HepG2 (cell line): Measurements from ENCODE around the gene LTB4R2. TPM values are rescaled to one million over a fixed set of nuclear protein-coding genes. Genes with fewer than 3 reads are reported as not detected.

Source experiments
- ADNP ChIP-seq: sonication (generic); formaldehyde crosslinking; IDR thresholded peaks from 2 replicates; pipeline ENCODE4 v1.4.0; 2020; ENCODE audit warnings: missing genetic modification reagents
- ARNTL ChIP-seq: sonication (generic); formaldehyde crosslinking; IDR thresholded peaks from 2 replicates; pipeline ENCODE4 v1.4.0; 2020; ENCODE audit warnings: mild to moderate bottlenecking, missing genetic modification reagents
- ATAD3A ChIP-seq: sonication (generic); formaldehyde crosslinking; IDR thresholded peaks from 2 replicates; pipeline ENCODE4 v1.4.0; 2020; ENCODE audit warnings: missing genetic modification reagents
- DR1 ChIP-seq: sonication (generic); formaldehyde crosslinking; IDR thresholded peaks from 2 replicates; pipeline ENCODE4 v1.8.0; 2021; ENCODE audit warnings: mild to moderate bottlenecking, missing genetic modification reagents, inconsistent platforms
- EED ChIP-seq: sonication (generic); formaldehyde crosslinking; IDR thresholded peaks from 2 replicates; pipeline ENCODE4 v1.5.0; 2020; ENCODE audit warnings: mild to moderate bottlenecking, missing genetic modification reagents
- HDAC2 ChIP-seq: sonication (generic); formaldehyde crosslinking; IDR thresholded peaks from 2 replicates; pipeline ENCODE4 v1.4.0; 2020; ENCODE audit warnings: missing genetic modification reagents
- IKZF4 ChIP-seq: sonication (generic); formaldehyde crosslinking; IDR thresholded peaks from 2 replicates; pipeline ENCODE4 v1.5.1; 2020; ENCODE audit warnings: borderline replicate concordance, mild to moderate bottlenecking, low read depth, missing genetic modification reagents; ENCODE audit errors: not compliant biosample characterization
- JDP2 ChIP-seq: sonication (generic); formaldehyde crosslinking; IDR thresholded peaks from 2 replicates; pipeline ENCODE4 v1.8.1; 2022; ENCODE audit warnings: missing genetic modification reagents, borderline replicate concordance
- KAT7 ChIP-seq: IDR thresholded peaks from 2 replicates; pipeline ENCODE4 v1.6.1; 2018; ENCODE audit warnings: borderline replicate concordance, missing compliant biosample characterization
- MAF1 ChIP-seq: sonication (generic); formaldehyde crosslinking; IDR thresholded peaks from 2 replicates; pipeline ENCODE4 v1.5.0; 2020; ENCODE audit warnings: missing genetic modification reagents, borderline replicate concordance
- MED13 ChIP-seq: sonication (generic); formaldehyde crosslinking; IDR thresholded peaks from 2 replicates; pipeline ENCODE4 v1.5.0; 2020; ENCODE audit warnings: missing genetic modification reagents
- RARG ChIP-seq: sonication (generic); formaldehyde crosslinking; IDR thresholded peaks from 2 replicates; pipeline ENCODE4 v1.4.0; 2020; ENCODE audit warnings: low read depth, mild to moderate bottlenecking, missing genetic modification reagents
- SMAD9 ChIP-seq: sonication (generic); formaldehyde crosslinking; IDR thresholded peaks from 2 replicates; pipeline ENCODE4 v1.5.1; 2020; ENCODE audit warnings: mild to moderate bottlenecking, missing genetic modification reagents
- ZFP37 ChIP-seq: sonication (generic); formaldehyde crosslinking; IDR thresholded peaks from 2 replicates; pipeline ENCODE4 v1.4.0; 2020; ENCODE audit warnings: missing genetic modification reagents, borderline replicate concordance
- ZNF232 ChIP-seq: sonication (generic); formaldehyde crosslinking; IDR thresholded peaks from 2 replicates; pipeline ENCODE4 v1.4.0; 2020; ENCODE audit warnings: missing genetic modification reagents, borderline replicate concordance
- ZNF292 ChIP-seq: sonication (generic); formaldehyde crosslinking; IDR thresholded peaks from 2 replicates; pipeline ENCODE4 v1.8.1; 2022; ENCODE audit warnings: mild to moderate bottlenecking, low read depth, missing genetic modification reagents, borderline replicate concordance
- ZNF296 ChIP-seq: sonication (generic); formaldehyde crosslinking; conservative IDR thresholded peaks from 2 replicates; pipeline ENCODE4 v1.5.0; 2020; ENCODE audit warnings: mild to moderate bottlenecking, missing genetic modification reagents
- ZNF550 ChIP-seq: sonication (generic); formaldehyde crosslinking; IDR thresholded peaks from 2 replicates; pipeline ENCODE4 v1.4.0; 2020; ENCODE audit warnings: mild to moderate bottlenecking, missing genetic modification reagents, borderline replicate concordance
- ZNF746 ChIP-seq: sonication (generic); formaldehyde crosslinking; IDR thresholded peaks from 2 replicates; pipeline ENCODE4 v1.8.0; 2022; ENCODE audit warnings: mild to moderate bottlenecking, missing genetic modification reagents
- ZSCAN31 ChIP-seq: sonication (generic); formaldehyde crosslinking; IDR thresholded peaks from 2 replicates; pipeline ENCODE4 v1.5.0; 2020; ENCODE audit warnings: low read depth, mild to moderate bottlenecking, missing genetic modification reagents
- polyA plus RNA-seq, 8 experiments: library from polyadenylated mRNA; depleted of rRNA in 3 of 8; stranded (reverse) in 7 of 8; unstranded in 1 of 8; fragments of >200 nt; fragmentation: Illumina TruSeq in 4 of 8; extraction: Trizol in 4 of 8; gene quantifications; 2 replicates each; pipeline versions ENCODE4 v1.2.1 to v1.2.3, GENCODE V29; 2011 to 2016; ENCODE audit warnings: low read depth in 4 of 8, missing spikeins in 1 of 8, mixed read lengths in 1 of 8; ENCODE audit not compliant: insufficient read depth in 1 of 8
- total RNA-seq, 5 experiments: library from RNA; depleted of rRNA; stranded (reverse); fragments of >200 nt; fragmentation: Illumina TruSeq; extraction: Trizol; gene quantifications; 2 replicates each; pipeline ENCODE4 v1.2.3, GENCODE V29; 2016; ENCODE audit warnings: low read depth in 1 of 5
- TF ChIP-seq, protein P1 (sequence below): sonication (generic); formaldehyde crosslinking; IDR thresholded peaks from 2 replicates; pipeline ENCODE4 v1.4.0; 2020; ENCODE audit warnings: mild to moderate bottlenecking, missing genetic modification reagents
- TF ChIP-seq, protein P2 (sequence below): sonication (generic); formaldehyde crosslinking; IDR thresholded peaks from 2 replicates; pipeline ENCODE4 v1.5.0; 2020; ENCODE audit warnings: missing genetic modification reagents
- TF ChIP-seq, protein P3 (sequence below): sonication (generic); formaldehyde crosslinking; IDR thresholded peaks from 2 replicates; pipeline ENCODE4 v1.9.0; 2021; ENCODE audit warnings: mild to moderate bottlenecking, missing genetic modification reagents

The LTB4R2 gene
- total and polyA plus RNA-seq, 2 of the 13 experiments (the other 11 are each of a cell fraction or from before 2014, with no cell fraction given), result 3.9 to 6.9 TPM

DNA sequence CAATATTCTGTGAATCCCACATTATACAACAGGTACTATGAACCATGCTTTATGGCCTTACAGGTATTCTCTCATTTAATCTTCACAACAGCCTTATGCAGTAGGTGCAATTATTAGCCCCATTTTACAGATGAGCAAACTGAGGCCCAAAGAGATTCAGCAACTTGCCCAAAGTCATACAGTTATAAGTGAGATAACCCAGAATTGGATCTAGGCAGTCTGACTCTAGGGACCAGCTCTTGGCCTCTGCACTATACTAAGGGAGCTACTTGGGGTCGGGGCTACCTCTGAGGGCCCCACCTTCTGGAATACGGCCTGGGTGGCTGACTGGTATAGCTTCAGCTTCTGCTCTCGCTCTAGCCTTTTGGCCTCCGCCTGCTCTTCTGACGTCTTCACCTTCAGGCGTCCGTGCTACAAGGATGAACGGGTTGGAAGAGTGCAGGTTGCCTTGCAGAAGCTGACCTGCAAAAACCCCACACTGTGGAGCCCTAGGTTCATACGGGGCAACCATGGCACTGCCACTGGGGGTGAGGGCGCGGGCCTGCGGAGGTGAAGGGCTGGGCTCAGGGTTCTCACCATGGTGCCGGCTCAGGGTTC, 39.3 kb upstream of the LTB4R2 start (continued):
- peak; percentile 45 for TF ChIP-seq IKZF4 (CRISPR knock-in tag)
- no peak for TF ChIP-seq JDP2 (CRISPR knock-in tag)
- TF ChIP-seq, protein P1, sequence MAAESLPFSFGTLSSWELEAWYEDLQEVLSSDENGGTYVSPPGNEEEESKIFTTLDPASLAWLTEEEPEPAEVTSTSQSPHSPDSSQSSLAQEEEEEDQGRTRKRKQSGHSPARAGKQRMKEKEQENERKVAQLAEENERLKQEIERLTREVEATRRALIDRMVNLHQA (CRISPR knock-in tag), result no peak
- TF ChIP-seq DR1, result no peak
- TF ChIP-seq, protein P2, sequence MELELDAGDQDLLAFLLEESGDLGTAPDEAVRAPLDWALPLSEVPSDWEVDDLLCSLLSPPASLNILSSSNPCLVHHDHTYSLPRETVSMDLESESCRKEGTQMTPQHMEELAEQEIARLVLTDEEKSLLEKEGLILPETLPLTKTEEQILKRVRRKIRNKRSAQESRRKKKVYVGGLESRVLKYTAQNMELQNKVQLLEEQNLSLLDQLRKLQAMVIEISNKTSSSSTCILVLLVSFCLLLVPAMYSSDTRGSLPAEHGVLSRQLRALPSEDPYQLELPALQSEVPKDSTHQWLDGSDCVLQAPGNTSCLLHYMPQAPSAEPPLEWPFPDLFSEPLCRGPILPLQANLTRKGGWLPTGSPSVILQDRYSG (CRISPR knock-in tag), result no peak
- TF ChIP-seq MAF1 (CRISPR knock-in tag), result peak; percentile 76; the same call in 1 of the 2 replicates
- no peak for TF ChIP-seq KAT7 (CRISPR knock-in tag)
- peak; percentile 31; the same call in 1 of the 2 replicates for TF ChIP-seq MED13 (CRISPR knock-in tag)
- 0 out of 2 replicates have a peak, but pooled peaks have one; percentile 55 for TF ChIP-seq ZNF296 (CRISPR knock-in tag)
- TF ChIP-seq ZNF292, result 0 out of 2 replicates have a peak, but pooled peaks have one; percentile 19
- no peak for TF ChIP-seq RARG (CRISPR knock-in tag)
- TF ChIP-seq ZFP37, result 0 out of 2 replicates have a peak, but pooled peaks have one; percentile 11
- peak; percentile 7; the same call in 1 of the 2 replicates for TF ChIP-seq ZNF550
- TF ChIP-seq ZNF232 (CRISPR knock-in tag), result no peak
- peak; percentile 78; the same call in 1 of the 2 replicates for TF ChIP-seq ZNF746 (CRISPR knock-in tag)
- peak; percentile 39; the same call in 1 of the 2 replicates for TF ChIP-seq ATAD3A (CRISPR knock-in tag)
- TF ChIP-seq SMAD9, result peak; percentile 77; the same call in 1 of the 2 replicates
- no peak for TF ChIP-seq ARNTL (CRISPR knock-in tag)
- 0 out of 2 replicates have a peak, but pooled peaks have one; percentile 53 for TF ChIP-seq HDAC2 (CRISPR knock-in tag)
- no peak for TF ChIP-seq ZSCAN31
- TF ChIP-seq, protein P3, sequence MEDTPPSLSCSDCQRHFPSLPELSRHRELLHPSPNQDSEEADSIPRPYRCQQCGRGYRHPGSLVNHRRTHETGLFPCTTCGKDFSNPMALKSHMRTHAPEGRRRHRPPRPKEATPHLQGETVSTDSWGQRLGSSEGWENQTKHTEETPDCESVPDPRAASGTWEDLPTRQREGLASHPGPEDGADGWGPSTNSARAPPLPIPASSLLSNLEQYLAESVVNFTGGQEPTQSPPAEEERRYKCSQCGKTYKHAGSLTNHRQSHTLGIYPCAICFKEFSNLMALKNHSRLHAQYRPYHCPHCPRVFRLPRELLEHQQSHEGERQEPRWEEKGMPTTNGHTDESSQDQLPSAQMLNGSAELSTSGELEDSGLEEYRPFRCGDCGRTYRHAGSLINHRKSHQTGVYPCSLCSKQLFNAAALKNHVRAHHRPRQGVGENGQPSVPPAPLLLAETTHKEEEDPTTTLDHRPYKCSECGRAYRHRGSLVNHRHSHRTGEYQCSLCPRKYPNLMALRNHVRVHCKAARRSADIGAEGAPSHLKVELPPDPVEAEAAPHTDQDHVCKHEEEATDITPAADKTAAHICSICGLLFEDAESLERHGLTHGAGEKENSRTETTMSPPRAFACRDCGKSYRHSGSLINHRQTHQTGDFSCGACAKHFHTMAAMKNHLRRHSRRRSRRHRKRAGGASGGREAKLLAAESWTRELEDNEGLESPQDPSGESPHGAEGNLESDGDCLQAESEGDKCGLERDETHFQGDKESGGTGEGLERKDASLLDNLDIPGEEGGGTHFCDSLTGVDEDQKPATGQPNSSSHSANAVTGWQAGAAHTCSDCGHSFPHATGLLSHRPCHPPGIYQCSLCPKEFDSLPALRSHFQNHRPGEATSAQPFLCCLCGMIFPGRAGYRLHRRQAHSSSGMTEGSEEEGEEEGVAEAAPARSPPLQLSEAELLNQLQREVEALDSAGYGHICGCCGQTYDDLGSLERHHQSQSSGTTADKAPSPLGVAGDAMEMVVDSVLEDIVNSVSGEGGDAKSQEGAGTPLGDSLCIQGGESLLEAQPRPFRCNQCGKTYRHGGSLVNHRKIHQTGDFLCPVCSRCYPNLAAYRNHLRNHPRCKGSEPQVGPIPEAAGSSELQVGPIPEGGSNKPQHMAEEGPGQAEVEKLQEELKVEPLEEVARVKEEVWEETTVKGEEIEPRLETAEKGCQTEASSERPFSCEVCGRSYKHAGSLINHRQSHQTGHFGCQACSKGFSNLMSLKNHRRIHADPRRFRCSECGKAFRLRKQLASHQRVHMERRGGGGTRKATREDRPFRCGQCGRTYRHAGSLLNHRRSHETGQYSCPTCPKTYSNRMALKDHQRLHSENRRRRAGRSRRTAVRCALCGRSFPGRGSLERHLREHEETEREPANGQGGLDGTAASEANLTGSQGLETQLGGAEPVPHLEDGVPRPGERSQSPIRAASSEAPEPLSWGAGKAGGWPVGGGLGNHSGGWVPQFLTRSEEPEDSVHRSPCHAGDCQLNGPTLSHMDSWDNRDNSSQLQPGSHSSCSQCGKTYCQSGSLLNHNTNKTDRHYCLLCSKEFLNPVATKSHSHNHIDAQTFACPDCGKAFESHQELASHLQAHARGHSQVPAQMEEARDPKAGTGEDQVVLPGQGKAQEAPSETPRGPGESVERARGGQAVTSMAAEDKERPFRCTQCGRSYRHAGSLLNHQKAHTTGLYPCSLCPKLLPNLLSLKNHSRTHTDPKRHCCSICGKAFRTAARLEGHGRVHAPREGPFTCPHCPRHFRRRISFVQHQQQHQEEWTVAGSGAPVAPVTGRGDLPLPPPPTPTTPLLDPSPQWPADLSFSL, result peak; percentile 3; the same call in 1 of the 2 replicates
- peak; percentile 57; the same call in 1 of the 2 replicates for TF ChIP-seq EED (CRISPR knock-in tag)
- TF ChIP-seq ADNP (CRISPR knock-in tag), result peak; percentile 97
